ENCODE measurements around the gene CCDC120. TPM values are rescaled to one million over a fixed set of nuclear protein-coding genes. Genes with fewer than 3 reads are reported as not detected.
A peak's percentile ranks its signal among the peaks of the same experiment; 100 is the strongest.

The CCDC120 gene
- total RNA-seq, 1 experiment from 2014 or later = 15.2 TPM

DNA sequence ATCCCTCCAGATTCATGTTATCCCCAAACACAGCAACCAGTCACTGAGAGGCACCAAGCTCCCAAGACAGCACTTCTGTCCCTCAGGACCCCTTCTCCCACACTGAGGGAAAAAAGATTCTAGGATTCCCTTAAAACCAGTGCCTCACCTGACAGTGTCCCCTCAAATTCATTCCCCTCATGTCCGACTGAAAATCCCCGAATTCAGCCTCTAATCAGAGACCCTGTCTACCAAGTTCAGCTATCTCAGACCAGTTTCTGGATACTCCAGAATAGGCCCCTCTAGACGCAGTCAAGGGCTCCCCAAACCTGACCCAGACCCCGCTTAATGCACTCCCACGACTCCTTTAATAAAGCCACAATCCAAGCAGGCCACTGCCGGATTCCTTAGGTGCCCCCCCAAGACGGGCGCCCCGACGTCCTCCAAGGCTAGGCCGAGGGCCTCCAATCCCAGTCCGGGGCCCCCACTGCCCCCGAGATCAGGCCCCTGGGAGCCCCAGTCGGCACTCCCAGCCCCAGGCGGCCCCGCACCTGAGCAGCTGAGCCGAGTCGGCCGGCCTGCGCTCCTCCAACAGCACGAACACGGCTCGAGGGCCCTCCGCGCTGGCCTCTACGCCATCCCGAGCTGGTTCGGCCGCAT is 16.1 kb upstream of the CCDC120 start:
- TF ChIP-seq, protein P1, sequence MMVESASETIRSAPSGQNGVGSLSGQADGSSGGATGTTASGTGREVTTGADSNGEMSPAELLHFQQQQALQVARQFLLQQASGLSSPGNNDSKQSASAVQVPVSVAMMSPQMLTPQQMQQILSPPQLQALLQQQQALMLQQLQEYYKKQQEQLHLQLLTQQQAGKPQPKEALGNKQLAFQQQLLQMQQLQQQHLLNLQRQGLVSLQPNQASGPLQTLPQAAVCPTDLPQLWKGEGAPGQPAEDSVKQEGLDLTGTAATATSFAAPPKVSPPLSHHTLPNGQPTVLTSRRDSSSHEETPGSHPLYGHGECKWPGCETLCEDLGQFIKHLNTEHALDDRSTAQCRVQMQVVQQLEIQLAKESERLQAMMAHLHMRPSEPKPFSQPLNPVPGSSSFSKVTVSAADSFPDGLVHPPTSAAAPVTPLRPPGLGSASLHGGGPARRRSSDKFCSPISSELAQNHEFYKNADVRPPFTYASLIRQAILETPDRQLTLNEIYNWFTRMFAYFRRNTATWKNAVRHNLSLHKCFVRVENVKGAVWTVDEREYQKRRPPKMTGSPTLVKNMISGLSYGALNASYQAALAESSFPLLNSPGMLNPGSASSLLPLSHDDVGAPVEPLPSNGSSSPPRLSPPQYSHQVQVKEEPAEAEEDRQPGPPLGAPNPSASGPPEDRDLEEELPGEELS (CRISPR knock-in tag; IDR thresholded peaks at IDR 0.05) = no peak
- no peak for TF ChIP-seq NR1H2 (CRISPR knock-in tag; IDR thresholded peaks at IDR 0.05)
- no peak for TF ChIP-seq HMGA2 (CRISPR knock-in tag; IDR thresholded peaks at IDR 0.05)
- TF ChIP-seq IRF2 (CRISPR knock-in tag; IDR thresholded peaks at IDR 0.05; ENCODE audit: borderline replicate concordance, low read depth) = no peak
- TF ChIP-seq ZNF138 (CRISPR knock-in tag; conservative IDR thresholded peaks at IDR 0.05) = no peak
- Mint-ChIP-seq H3K27ac (peak overlapping the region; percentile 90), H3K9me3 (no peaks in the 10 kb centered on the region), H3K36me3 (peaks cover 17% of the 10 kb centered on the region), H3K4me3 (peak overlapping the region; percentile 88), H3K4me1 (peaks cover 29% of the 10 kb centered on the region), H3K27me3 (ENCODE audit: low read depth) (no peaks in the 10 kb centered on the region; the same call in 1 of the 2 replicates)
- peak; percentile 10 for DNase-seq (ENCODE audit: low spot score)
- CTCF ChIA-PET = interaction anchor here (0.6 to 2.7 kb wide), 2 partner anchors 70 to 120 kb away, joined by 3 to 14 read pairs; partner anchors contain the start of genes KCND1 and MAGIX
- no peak for ATAC-seq
- POLR2A ChIA-PET = interaction anchor here (0.9 to 1.7 kb wide), 3 partner anchors 15 to 40 kb away, joined by 3 to 10 read pairs (median 3); partner anchors contain the start of genes GRIPAP1 and WDR45

DNA sequence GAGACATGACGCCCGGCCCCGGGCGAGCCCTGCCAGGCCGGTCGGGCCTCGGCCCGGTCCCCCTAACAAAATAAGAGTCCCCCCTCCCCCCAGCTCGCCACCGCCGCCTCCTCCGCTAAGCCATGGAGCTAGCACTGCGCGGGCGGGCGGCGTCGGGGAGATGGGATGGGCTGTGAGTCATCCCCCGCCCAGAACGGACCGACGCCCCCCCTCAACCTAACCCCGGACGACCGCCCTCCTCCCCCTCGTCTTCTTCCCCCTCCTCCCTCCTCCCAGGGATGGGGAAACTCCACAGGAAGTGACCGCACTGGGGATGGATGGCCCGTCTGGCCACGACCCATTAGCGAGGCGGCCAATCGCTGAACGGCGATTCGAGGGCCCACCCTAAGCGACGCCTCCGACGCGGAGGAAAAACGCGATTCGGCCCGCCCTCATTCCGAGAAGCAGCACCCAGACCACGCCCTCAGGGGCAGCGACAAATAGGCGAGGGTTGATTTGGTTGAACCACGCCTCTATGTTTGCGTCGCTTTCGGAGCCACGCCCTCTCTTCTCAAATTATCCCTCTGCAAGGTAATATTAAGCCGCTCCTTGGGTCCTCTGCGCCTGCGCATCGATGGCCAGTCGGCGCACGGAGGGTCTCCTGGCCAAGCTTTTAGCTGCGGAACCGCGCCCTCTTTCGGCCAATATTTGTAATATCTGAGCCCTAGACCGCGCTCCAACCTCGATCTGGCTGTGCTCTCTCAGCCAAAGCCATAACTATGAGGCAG is 15.4 kb upstream of the CCDC120 start, which contains the start of gene TFE3:
Gene TFE3 (minus strand): TSS at position 138 of the 767 bp plus-strand sequence. CDS start 131 bp downstream, at position 7.
- Mint-ChIP-seq H3K4me1 (peaks cover 29% of the 10 kb centered on the region), H3K36me3 (peaks cover 13% of the 10 kb centered on the region), H3K4me3 (peak within 1 kb of the TSS; percentile 88), H3K9me3 (no peaks in the 10 kb centered on the region), H3K27me3 (ENCODE audit: low read depth) (no peaks in the 10 kb centered on the region; the same call in 1 of the 2 replicates), H3K27ac (peak within 1 kb of the TSS; percentile 97)
- DNase-seq (ENCODE audit: low spot score) (peak; percentile 97), ATAC-seq (peak; percentile 81)
- TF ChIP-seq, protein P2, sequence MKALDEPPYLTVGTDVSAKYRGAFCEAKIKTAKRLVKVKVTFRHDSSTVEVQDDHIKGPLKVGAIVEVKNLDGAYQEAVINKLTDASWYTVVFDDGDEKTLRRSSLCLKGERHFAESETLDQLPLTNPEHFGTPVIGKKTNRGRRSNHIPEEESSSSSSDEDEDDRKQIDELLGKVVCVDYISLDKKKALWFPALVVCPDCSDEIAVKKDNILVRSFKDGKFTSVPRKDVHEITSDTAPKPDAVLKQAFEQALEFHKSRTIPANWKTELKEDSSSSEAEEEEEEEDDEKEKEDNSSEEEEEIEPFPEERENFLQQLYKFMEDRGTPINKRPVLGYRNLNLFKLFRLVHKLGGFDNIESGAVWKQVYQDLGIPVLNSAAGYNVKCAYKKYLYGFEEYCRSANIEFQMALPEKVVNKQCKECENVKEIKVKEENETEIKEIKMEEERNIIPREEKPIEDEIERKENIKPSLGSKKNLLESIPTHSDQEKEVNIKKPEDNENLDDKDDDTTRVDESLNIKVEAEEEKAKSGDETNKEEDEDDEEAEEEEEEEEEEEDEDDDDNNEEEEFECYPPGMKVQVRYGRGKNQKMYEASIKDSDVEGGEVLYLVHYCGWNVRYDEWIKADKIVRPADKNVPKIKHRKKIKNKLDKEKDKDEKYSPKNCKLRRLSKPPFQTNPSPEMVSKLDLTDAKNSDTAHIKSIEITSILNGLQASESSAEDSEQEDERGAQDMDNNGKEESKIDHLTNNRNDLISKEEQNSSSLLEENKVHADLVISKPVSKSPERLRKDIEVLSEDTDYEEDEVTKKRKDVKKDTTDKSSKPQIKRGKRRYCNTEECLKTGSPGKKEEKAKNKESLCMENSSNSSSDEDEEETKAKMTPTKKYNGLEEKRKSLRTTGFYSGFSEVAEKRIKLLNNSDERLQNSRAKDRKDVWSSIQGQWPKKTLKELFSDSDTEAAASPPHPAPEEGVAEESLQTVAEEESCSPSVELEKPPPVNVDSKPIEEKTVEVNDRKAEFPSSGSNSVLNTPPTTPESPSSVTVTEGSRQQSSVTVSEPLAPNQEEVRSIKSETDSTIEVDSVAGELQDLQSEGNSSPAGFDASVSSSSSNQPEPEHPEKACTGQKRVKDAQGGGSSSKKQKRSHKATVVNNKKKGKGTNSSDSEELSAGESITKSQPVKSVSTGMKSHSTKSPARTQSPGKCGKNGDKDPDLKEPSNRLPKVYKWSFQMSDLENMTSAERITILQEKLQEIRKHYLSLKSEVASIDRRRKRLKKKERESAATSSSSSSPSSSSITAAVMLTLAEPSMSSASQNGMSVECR (CRISPR knock-in tag; IDR thresholded peaks at IDR 0.05; ENCODE audit: borderline replicate concordance) = no peak
- TF ChIP-seq ZNF263 (CRISPR knock-in tag; IDR thresholded peaks at IDR 0.05; ENCODE audit: low read depth) (peak; percentile 51; the same call in 1 of the 2 replicates), SP1 (CRISPR knock-in tag; conservative IDR thresholded peaks at IDR 0.05) (peak; percentile 47; the same call in 1 of the 2 replicates), NFYB (CRISPR knock-in tag; conservative IDR thresholded peaks at IDR 0.05; ENCODE audit: low read depth) (0 out of 2 replicates have a peak, but pooled peaks have one; percentile 23), PRRX2 (CRISPR knock-in tag; IDR thresholded peaks at IDR 0.05) (no peak), GTF2I (CRISPR knock-in tag; conservative IDR thresholded peaks at IDR 0.05) (0 out of 2 replicates have a peak, but pooled peaks have one; percentile 68)
- TF ChIP-seq, protein P3, sequence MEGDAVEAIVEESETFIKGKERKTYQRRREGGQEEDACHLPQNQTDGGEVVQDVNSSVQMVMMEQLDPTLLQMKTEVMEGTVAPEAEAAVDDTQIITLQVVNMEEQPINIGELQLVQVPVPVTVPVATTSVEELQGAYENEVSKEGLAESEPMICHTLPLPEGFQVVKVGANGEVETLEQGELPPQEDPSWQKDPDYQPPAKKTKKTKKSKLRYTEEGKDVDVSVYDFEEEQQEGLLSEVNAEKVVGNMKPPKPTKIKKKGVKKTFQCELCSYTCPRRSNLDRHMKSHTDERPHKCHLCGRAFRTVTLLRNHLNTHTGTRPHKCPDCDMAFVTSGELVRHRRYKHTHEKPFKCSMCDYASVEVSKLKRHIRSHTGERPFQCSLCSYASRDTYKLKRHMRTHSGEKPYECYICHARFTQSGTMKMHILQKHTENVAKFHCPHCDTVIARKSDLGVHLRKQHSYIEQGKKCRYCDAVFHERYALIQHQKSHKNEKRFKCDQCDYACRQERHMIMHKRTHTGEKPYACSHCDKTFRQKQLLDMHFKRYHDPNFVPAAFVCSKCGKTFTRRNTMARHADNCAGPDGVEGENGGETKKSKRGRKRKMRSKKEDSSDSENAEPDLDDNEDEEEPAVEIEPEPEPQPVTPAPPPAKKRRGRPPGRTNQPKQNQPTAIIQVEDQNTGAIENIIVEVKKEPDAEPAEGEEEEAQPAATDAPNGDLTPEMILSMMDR (IDR thresholded peaks at IDR 0.05) = peak; percentile 51
- CTCF ChIA-PET = interaction anchor here (0.6 to 2.7 kb wide), 8 partner anchors 10 to 281 kb away, joined by 3 to 14 read pairs (median 4); partner anchors contain the start of genes GRIPAP1, KCND1, MAGIX and PRAF2
- POLR2A ChIA-PET = interaction anchor here (0.7 to 1.7 kb wide), 3 partner anchors 41 to 743 kb away, joined by 4 to 10 read pairs (median 4); partner anchors contain the start of gene GRIPAP1
